ENCODE results near the gene NCAPG. TPM values are rescaled to one million over a fixed set of nuclear protein-coding genes. Genes with fewer than 3 reads are reported as not detected.

NCAPG gene
- total RNA-seq, 2 donors from 2014 or later = 72.2 to 80.6 TPM

DNA sequence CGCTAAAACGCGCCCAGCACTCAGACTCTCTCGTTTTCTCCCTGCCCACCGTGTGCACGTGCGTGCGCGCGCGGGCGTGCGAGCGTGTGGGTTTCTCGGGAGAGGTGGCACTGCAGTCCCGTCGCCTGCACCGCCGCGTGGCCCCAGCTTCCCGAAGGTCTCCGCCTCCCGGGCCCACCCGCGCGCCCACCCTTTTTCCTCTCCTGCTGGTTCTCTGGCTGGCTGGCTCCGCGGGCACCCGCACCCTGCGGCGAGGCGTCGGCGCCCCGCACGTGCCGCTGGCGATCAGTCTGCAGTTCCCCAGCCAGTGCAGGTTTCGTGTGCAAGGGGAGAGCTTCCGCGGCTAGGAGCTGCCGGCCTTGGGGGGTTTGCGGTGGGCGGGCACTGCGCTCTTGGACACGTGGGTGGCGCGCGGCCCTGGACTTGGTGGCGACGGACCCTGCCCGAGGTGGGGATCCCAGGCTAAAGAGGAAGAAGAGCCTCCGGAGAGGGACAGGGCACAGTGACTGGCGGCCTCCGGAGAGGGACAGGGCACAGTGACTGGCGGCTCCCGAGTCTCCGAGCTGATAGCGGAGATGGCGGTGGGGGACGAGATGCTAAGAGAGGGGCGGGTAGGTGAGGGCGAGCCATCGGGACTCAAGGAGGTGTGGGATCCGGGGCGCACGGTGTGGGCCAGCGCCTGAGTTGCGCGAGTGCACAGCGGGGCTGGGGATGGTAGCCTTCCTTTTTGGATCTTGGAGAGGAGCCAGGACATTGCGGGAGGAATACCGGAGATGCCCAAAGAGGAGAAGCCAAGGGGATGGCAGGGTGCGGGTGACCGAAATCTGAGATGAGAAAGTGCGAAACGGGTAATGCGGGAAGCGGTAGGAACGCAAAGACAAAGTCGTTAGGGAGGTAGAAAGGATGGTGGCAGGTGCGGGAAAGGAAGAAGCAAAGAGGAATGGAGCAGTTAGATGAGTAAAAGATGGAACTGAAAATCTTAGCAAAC is 29.2 kb upstream of the NCAPG start, which contains the start of gene FAM184B:
FAM184B (minus strand) TSS at position 322 of the 988 bp plus-strand sequence. CDS start 322 bp downstream, outside the sequence.
- ATAC-seq (peak in 1 of 2 donors; percentile 52), DNase-seq (ENCODE audit: low spot score in 2 of 2) (no peak)
- H3K27ac Mint-ChIP-seq = no peak within 1 kb of the TSS
- H3K36me3 Mint-ChIP-seq = peaks cover 7 to 10% of the 10 kb centered on the region in 2 donors
- H3K9me3 Mint-ChIP-seq = no peaks in the 10 kb centered on the region

DNA sequence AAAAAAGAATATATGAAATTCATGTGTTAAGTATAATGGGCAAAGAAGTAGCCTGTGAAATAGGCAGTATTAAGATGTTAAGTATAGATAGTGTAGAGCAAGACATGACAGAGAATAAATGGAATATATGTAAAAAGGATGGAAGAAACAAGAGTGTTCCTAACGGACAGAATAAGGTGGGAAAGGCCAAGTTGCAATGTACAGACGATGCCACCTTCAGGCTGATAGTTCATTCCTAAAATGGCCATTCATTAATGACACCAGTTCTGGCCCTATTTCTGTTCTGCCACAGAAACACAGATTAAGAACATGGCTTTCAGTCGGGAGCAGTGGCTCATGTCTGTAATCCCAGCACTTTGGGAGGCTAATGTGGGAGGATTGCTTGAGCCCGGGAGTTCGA is 24.9 kb upstream of the NCAPG start:
- ATAC-seq = no peak
- DNase-seq (ENCODE audit: low spot score in 2 of 2) = no peak
- Mint-ChIP-seq H3K27ac (no peak overlapping the region), H3K36me3 (peaks cover 10 to 16% of the 10 kb centered on the region in 2 donors), H3K9me3 (no peaks in the 10 kb centered on the region)

- ATAC-seq (no peak), DNase-seq (ENCODE audit: low spot score in 2 of 2) (no peak)
- Mint-ChIP-seq H3K9me3 (no peaks in the 10 kb centered on the region), H3K27ac (no peak overlapping the region), H3K36me3 (peaks cover 13 to 16% of the 10 kb centered on the region in 2 donors)
These were observed 24.2 kb upstream of the NCAPG start for GRCh38 chr4:17786567-17786966.

- Mint-ChIP-seq H3K36me3 (peaks cover 9 to 13% of the 10 kb centered on the region in 2 donors), H3K27ac (no peak overlapping the region), H3K9me3 (no peaks in the 10 kb centered on the region)
- DNase-seq (ENCODE audit: low spot score in 2 of 2) = no peak
- peak in 1 of 2 donors; percentile 60 for ATAC-seq
These were observed 23.5 kb upstream of the NCAPG start for GRCh38 chr4:17787315-17787714.

DNA sequence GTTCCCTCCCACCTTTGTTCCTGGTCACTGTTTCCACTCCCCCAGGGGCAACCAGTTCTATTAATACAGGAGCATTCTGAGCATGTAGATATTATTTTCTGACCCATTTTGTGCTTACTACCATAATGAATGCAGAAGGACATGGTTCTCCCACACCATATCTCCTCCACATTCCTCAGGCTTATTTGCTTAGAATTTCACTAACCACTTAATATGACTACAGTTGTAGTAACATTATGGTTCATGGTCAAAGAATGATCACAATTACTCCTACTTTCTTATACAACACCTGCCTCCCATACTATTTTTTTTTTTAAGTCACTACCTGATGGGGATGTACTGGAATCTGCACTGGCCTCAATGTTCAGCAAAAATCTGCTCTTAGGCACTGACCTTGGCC is 21.8 kb upstream of the NCAPG start:
- DNase-seq (ENCODE audit: low spot score in 2 of 2) (no peak), ATAC-seq (no peak)
- H3K27ac Mint-ChIP-seq = no peak overlapping the region
- no peaks in the 10 kb centered on the region for H3K9me3 Mint-ChIP-seq
- peaks cover 8 to 12% of the 10 kb centered on the region in 2 donors for H3K36me3 Mint-ChIP-seq

- H3K36me3 Mint-ChIP-seq = peaks cover 5 to 12% of the 10 kb centered on the region in 2 donors
- ATAC-seq (no peak), DNase-seq (ENCODE audit: low spot score in 2 of 2) (no peak)
- H3K9me3 Mint-ChIP-seq = no peaks in the 10 kb centered on the region
- H3K27ac Mint-ChIP-seq = no peak overlapping the region
These were observed 16.0 kb upstream of the NCAPG start for GRCh38 chr4:17794730-17795129.

GRCh38 chr4:17797808-17798207 is 13.0 kb upstream of the NCAPG start:
- ATAC-seq = peak in 1 of 2 donors; percentile 63
- Mint-ChIP-seq H3K36me3 (peaks cover 10 to 13% of the 10 kb centered on the region in 2 donors), H3K27ac (peak overlapping the region in 1 of 2 donors; percentile 26), H3K9me3 (no peaks in the 10 kb centered on the region)
- DNase-seq (ENCODE audit: low spot score in 2 of 2) = no peak

- Mint-ChIP-seq H3K36me3 (peaks cover 39 to 70% of the 10 kb centered on the region in 2 donors), H3K27ac (peak overlapping the region; percentile 37 to 55)
These were observed 5.1 kb upstream of the NCAPG start for GRCh38 chr4:17805580-17806155.

GRCh38 chr4:17807446-17807845 is 3.3 kb upstream of the NCAPG start:
- ATAC-seq = no peak
- Mint-ChIP-seq H3K27ac (peak overlapping the region in 1 of 2 donors; percentile 64), H3K9me3 (no peaks in the 10 kb centered on the region), H3K36me3 (peaks cover 50 to 78% of the 10 kb centered on the region in 2 donors)
- DNase-seq (ENCODE audit: low spot score in 2 of 2) = no peak

More at GRCh38 chr4:17805580-17806155, 5.1 kb upstream of the NCAPG start:
- no peak for ATAC-seq
- H3K9me3 Mint-ChIP-seq = no peaks in the 10 kb centered on the region
- no peak for DNase-seq (ENCODE audit: low spot score in 2 of 2)

DNA sequence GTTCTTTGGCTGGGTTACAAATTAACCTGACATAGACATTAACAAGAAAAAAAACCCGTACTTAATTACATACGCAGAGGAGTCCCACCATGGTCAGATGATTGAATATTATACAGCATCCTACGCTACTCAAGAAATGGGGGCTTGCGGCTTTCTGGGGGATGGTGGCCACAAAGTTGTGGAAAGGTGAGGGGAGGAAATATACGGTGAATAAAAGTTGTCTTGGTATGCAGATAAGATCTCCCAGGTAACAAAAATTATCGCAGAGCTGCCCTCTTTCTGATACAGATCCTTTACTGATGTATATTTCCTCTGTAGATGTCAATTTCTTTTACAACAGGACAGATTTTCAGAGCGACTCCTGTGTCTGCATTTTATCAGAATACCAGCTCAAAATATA is 1.1 kb upstream of the NCAPG start:
- ATAC-seq = no peak
- no peak for DNase-seq (ENCODE audit: low spot score in 2 of 2)
- peaks cover 36 to 80% of the 10 kb centered on the region in 2 donors for H3K36me3 Mint-ChIP-seq

DNA sequence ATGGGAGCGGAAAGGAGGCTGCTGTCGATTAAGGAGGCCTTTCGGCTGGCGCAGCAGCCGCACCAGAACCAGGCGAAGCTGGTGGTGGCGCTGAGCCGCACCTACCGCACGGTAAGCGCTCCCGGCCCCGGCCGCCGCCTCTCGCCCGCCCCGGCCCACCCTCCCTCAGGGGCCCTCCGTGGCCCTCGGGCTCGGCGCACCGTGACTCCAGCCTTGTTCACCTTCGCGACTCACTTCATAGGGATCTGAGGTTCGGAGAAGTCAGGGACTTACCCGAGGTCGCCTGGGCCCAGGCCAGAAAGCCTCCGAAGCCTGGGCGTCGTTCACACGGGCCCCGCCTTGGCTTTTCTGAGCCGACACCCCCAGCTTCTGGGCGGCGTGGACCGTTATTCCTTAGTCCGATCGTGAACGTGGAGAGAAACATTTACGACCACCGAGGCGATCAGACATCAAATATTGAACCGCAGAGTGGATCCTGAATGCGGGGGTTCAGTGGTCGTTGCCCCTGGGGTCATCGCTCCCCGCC is 362 bp downstream of the NCAPG start:
- peak; percentile 27 to 45 for ATAC-seq
- Mint-ChIP-seq H3K9me3 (no peaks in the 10 kb centered on the region), H3K36me3 (peaks cover 35 to 81% of the 10 kb centered on the region in 2 donors), H3K27ac (peak overlapping the region; percentile 97 to 99)
- DNase-seq (ENCODE audit: low spot score in 2 of 2) = no peak

More for the DNA sequence above, 1.1 kb upstream of the NCAPG start:
- Mint-ChIP-seq H3K9me3 (no peaks in the 10 kb centered on the region), H3K27ac (peak overlapping the region; percentile 97 to 99)

DNA sequence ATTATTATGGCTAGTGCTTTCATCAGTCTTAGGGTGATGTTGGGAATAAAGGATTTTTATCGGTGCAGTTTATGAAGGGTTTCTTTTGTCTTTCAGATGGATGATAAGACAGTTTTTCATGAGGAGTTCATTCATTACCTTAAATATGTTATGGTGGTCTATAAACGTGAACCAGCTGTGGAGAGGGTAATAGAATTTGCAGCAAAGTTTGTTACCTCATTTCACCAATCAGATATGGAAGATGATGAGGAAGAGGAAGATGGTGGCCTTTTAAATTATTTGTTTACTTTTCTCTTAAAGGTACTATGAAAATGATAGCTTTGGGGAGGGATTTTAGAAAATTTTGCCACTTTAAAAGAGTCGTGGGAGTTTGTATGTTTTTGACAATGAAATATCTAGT is 1.3 kb downstream of the NCAPG start:
- peak overlapping the region; percentile 73 to 97 for H3K27ac Mint-ChIP-seq
- H3K36me3 Mint-ChIP-seq = peaks cover 40 to 85% of the 10 kb centered on the region in 2 donors
- ATAC-seq = no peak
- no peaks in the 10 kb centered on the region for H3K9me3 Mint-ChIP-seq
- no peak for DNase-seq (ENCODE audit: low spot score in 2 of 2)

GRCh38 chr4:17812801-17813200 is 2.0 kb downstream of the NCAPG start:
- no peak for DNase-seq (ENCODE audit: low spot score in 2 of 2)
- H3K36me3 Mint-ChIP-seq = peaks cover 38 to 87% of the 10 kb centered on the region in 2 donors
- no peak overlapping the region for H3K27ac Mint-ChIP-seq
- no peak for ATAC-seq
- H3K9me3 Mint-ChIP-seq = no peaks in the 10 kb centered on the region

DNA sequence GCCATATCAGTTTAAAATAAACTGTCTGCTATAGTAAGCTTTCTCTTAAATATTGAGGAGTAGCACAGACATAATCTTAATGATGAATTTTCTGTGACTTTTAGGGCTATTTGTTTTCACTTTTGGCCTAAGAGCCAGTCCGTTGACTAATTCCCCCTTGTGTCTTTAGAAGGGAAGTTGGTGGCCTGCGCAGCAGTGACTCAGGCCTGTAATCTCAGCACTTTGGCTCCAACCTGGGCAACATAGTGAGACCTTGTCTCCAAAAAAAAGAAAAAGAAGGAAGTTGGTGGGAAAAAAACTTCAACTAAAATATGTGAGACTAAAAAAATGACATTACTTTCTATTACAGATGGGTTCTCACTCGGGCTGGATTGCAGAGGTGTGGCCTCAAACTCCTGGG is 3.4 kb downstream of the NCAPG start:
- DNase-seq (ENCODE audit: low spot score in 2 of 2) (no peak), ATAC-seq (no peak)
- H3K9me3 Mint-ChIP-seq = no peaks in the 10 kb centered on the region
- no peak overlapping the region for H3K27ac Mint-ChIP-seq
- peaks cover 37 to 81% of the 10 kb centered on the region in 2 donors for H3K36me3 Mint-ChIP-seq

- no peak for DNase-seq (ENCODE audit: low spot score in 2 of 2)
- Mint-ChIP-seq H3K9me3 (no peaks in the 10 kb centered on the region), H3K36me3 (peaks cover 21 to 72% of the 10 kb centered on the region in 2 donors), H3K27ac (no peak overlapping the region)
- ATAC-seq = no peak
These were observed 5.4 kb downstream of the NCAPG start for GRCh38 chr4:17816142-17816541.

DNA sequence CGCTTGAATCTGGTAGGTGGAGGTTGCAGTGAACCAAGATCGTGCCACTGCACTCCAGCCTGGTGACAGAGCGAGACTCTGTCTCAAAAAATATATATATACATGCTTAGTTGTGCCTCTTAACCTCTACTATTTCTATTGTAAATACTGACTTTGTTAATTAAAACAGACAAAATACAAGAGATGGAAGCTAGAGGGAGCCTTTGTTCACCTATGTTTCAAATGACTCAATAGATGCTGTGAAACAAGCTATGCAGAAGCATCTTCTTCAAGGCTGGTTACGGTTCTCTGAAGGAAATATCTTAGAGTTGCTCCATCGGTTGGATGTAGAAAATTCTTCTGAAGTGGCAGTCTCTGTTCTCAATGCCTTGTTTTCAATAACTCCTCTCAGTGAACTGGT is 6.2 kb downstream of the NCAPG start:
- ATAC-seq (peak; percentile 40 to 41), DNase-seq (ENCODE audit: low spot score in 2 of 2) (no peak)
- Mint-ChIP-seq H3K9me3 (no peaks in the 10 kb centered on the region), H3K36me3 (peaks cover 12 to 66% of the 10 kb centered on the region in 2 donors), H3K27ac (no peak overlapping the region)
